SK-N-SH (cell line): ENCODE measurements around the gene HMGCS1. TPM values are rescaled to one million over a fixed set of nuclear protein-coding genes. Genes with fewer than 3 reads are reported as not detected.

Experiments used
- CTCF ChIA-PET: fragments of 300-600, 350-600 bp; formaldehyde crosslinking; extraction: SDS; loops from one replicate; lab custom pipeline; 2021; lab: Yijun Ruan, JAX
- POLR2A ChIA-PET: fragments of 350-600 bp; sonication (Branson Sonifier 250); formaldehyde crosslinking; extraction: SDS; loops from one replicate; lab custom pipeline; 2020; ENCODE audit warnings: antibody characterized with exemption, inconsistent platforms; lab: Yijun Ruan, JAX
- DNase-seq: peaks from one replicate; pipeline ENCODE4 v3.0.0; 2012
- H2AFZ ChIP-seq: fragments of 200-600 bp; sonication (generic); 2 replicates; pipeline ENCODE4 v1.8.1; 2016; ENCODE audit warnings: antibody characterized with exemption, mild to moderate bottlenecking, low read depth
- H3F3A ChIP-seq: fragments of 200-600 bp; sonication (generic); replicated peaks from 2 replicates; pipeline ENCODE3; 2016; ENCODE audit warnings: antibody characterized with exemption, mild to moderate bottlenecking; ENCODE audit not compliant: insufficient read depth
- H3K27ac ChIP-seq, 2 experiments: fragments of 200-500 bp in 1 of 2; fragments of 200-600 bp in 1 of 2; sonication (Bioruptor generic) in 1 of 2; sonication (generic), shearing (Covaris generic) in 1 of 2; 2 replicates each; pipeline versions ENCODE4 v1.5.1 to v1.6.1; 2014 to 2016; ENCODE audit warnings: low read depth in 2 of 2, inconsistent platforms in 1 of 2, low read length in 1 of 2, mild to moderate bottlenecking in 1 of 2, mixed read lengths in 1 of 2
- H3K27me3 ChIP-seq: fragments of 200-600 bp; sonication (generic), shearing (Covaris generic); 2 replicates; pipeline ENCODE4 v1.6.1; 2016; ENCODE audit warnings: mixed run types; ENCODE audit not compliant: insufficient read depth
- H3K36me3 ChIP-seq, 2 experiments: fragments of 200-500 bp in 1 of 2; fragments of 200-600 bp in 1 of 2; sonication (Bioruptor generic) in 1 of 2; sonication (generic) in 1 of 2; replicated peaks in 1 of 2; 2 replicates each; pipeline versions ENCODE3 to v1.5.1; 2014 to 2016; ENCODE audit warnings: low read length in 1 of 2, mild to moderate bottlenecking in 1 of 2; ENCODE audit not compliant: insufficient read depth in 2 of 2, control insufficient read depth in 1 of 2
- H3K4me1 ChIP-seq, 2 experiments: fragments of 200-500 bp in 1 of 2; fragments of 200-600 bp in 1 of 2; sonication (Bioruptor generic) in 1 of 2; sonication (generic), shearing (Covaris generic) in 1 of 2; 2 replicates each; pipeline versions ENCODE4 v1.5.1 to v1.6.1; 2014 to 2016; ENCODE audit warnings: low read depth in 1 of 2, low read length in 1 of 2, mixed run types in 1 of 2; ENCODE audit not compliant: insufficient read depth in 2 of 2, control insufficient read depth in 1 of 2
- H3K4me2 ChIP-seq: fragments of 200-600 bp; sonication (generic), shearing (Covaris generic); 2 replicates; pipeline ENCODE4 v1.6.1; 2017; ENCODE audit warnings: mixed run types
- H3K4me3 ChIP-seq, 2 experiments: fragments of 200-500 bp in 1 of 2; fragments of 200-600 bp in 1 of 2; sonication (Bioruptor generic) in 1 of 2; sonication (generic), shearing (Covaris generic) in 1 of 2; 2 replicates each; pipeline versions ENCODE4 v1.5.1 to v1.8.1; 2014 to 2016; ENCODE audit warnings: low read depth in 2 of 2, inconsistent platforms in 1 of 2, low read length in 1 of 2, mild to moderate bottlenecking in 1 of 2, mixed read lengths in 1 of 2, moderate library complexity in 1 of 2
- H3K79me2 ChIP-seq: fragments of 200-600 bp; sonication (generic); 2 replicates; pipeline ENCODE4 v1.8.1; 2017; ENCODE audit warnings: mild to moderate bottlenecking; ENCODE audit not compliant: insufficient read depth
- H3K9ac ChIP-seq: fragments of 200-600 bp; sonication (generic); 2 replicates; pipeline ENCODE4 v1.6.1; 2017; ENCODE audit warnings: mixed run types
- H3K9me2 ChIP-seq: fragments of 200-600 bp; sonication (generic); 2 replicates; pipeline ENCODE4 v1.6.1; 2017; ENCODE audit warnings: mixed run types
- H3K9me3 ChIP-seq: fragments of 200-600 bp; sonication (generic); 2 replicates; pipeline ENCODE4 v1.6.1; 2017; ENCODE audit warnings: mixed run types, mild to moderate bottlenecking, moderate library complexity
- H4K20me1 ChIP-seq: fragments of 200-600 bp; sonication (generic); 2 replicates; pipeline ENCODE4 v1.6.1; 2017; ENCODE audit warnings: mild to moderate bottlenecking, mixed run types; ENCODE audit not compliant: insufficient read depth
- ELF1 ChIP-seq: IDR thresholded peaks from 2 replicates; pipeline ENCODE4 v1.4.0; 2012
- EZH2phosphoT487 ChIP-seq: fragments of 200-600 bp; sonication (generic); IDR thresholded peaks from 2 replicates; pipeline ENCODE4 v1.6.1; 2017; ENCODE audit warnings: low read depth, mixed run types, mild to moderate bottlenecking, antibody characterized with exemption, moderate library complexity, borderline replicate concordance
- FOSL2 ChIP-seq: IDR thresholded peaks from 2 replicates; pipeline ENCODE4 v1.4.0; 2012; ENCODE audit warnings: low read depth, mild to moderate bottlenecking, moderate library complexity, borderline replicate concordance
- FOXJ3 ChIP-seq: sonication (generic); formaldehyde crosslinking; IDR thresholded peaks from 2 replicates; pipeline ENCODE4 v1.5.1; 2020; ENCODE audit warnings: mild to moderate bottlenecking, missing genetic modification reagents
- FOXM1 ChIP-seq: IDR thresholded peaks from 2 replicates; pipeline ENCODE4 v1.4.0; 2012; ENCODE audit warnings: low read depth, mild to moderate bottlenecking
- GABPA ChIP-seq: IDR thresholded peaks from 2 replicates; pipeline ENCODE4 v1.4.0; 2012; ENCODE audit warnings: low read depth, mild to moderate bottlenecking
- GATA2 ChIP-seq: sonication (generic); formaldehyde crosslinking; IDR thresholded peaks from 2 replicates; pipeline ENCODE4 v1.5.0; 2020; ENCODE audit warnings: mild to moderate bottlenecking, missing genetic modification reagents
- MXI1 ChIP-seq: IDR thresholded peaks from 2 replicates; pipeline ENCODE4 v1.6.1; 2012; ENCODE audit warnings: mild to moderate bottlenecking, low read depth, low read length, improper control_type of control experiment
- NFIC ChIP-seq: IDR thresholded peaks from 2 replicates; pipeline ENCODE4 v1.4.0; 2012; ENCODE audit warnings: borderline replicate concordance
- RCOR1 ChIP-seq: fragments of 150-350 bp; IDR thresholded peaks from 2 replicates; pipeline ENCODE4 v1.6.1; 2017; ENCODE audit warnings: antibody characterized with exemption, low read length
- RFX5 ChIP-seq: IDR thresholded peaks from 2 replicates; pipeline ENCODE4 v1.6.1; 2012; ENCODE audit warnings: mild to moderate bottlenecking, improper control_type of control experiment, low read length
- RXRA ChIP-seq: IDR thresholded peaks from 2 replicates; pipeline ENCODE4 v1.4.0; 2012; ENCODE audit warnings: low read depth, mild to moderate bottlenecking, borderline replicate concordance
- SIN3A ChIP-seq: IDR thresholded peaks from 2 replicates; pipeline ENCODE4 v1.6.1; 2012; ENCODE audit warnings: low read depth, mild to moderate bottlenecking, low read length, moderate library complexity, borderline replicate concordance
- SMC3 ChIP-seq: IDR thresholded peaks from 2 replicates; pipeline ENCODE4 v1.6.1; 2012; ENCODE audit warnings: low read depth, low read length, improper control_type of control experiment
- WGBS: methylation state at CpG from one replicate; pipeline ENCODE4 v1.1.6; 2017; ENCODE audit warnings: low lambda C conversion rate; 5-methylcytosine and 5-hydroxymethylcytosine counted together
- polyA plus RNA-seq, 3 experiments: library from polyadenylated mRNA; depleted of rRNA; stranded (reverse); fragments of >200 nt; gene quantifications; 2 replicates each; pipeline ENCODE4 v1.2.3, GENCODE V29; 2012
- TF ChIP-seq, protein P1 (sequence below): IDR thresholded peaks from 2 replicates; pipeline ENCODE4 v1.4.0; 2012; ENCODE audit warnings: low read depth, borderline replicate concordance
- TF ChIP-seq, protein P2 (sequence below): fragments of 150-350 bp; IDR thresholded peaks from 2 replicates; pipeline ENCODE4 v1.6.1; 2016; ENCODE audit warnings: mild to moderate bottlenecking, low read depth, low read length
- TF ChIP-seq, protein P3 (sequence below): IDR thresholded peaks from 2 replicates; pipeline ENCODE4 v1.6.1; 2012; ENCODE audit warnings: mild to moderate bottlenecking, low read depth, low read length, moderate library complexity
- TF ChIP-seq, protein P4 (sequence below): fragments of 150-350 bp; IDR thresholded peaks from 2 replicates; pipeline ENCODE4 v1.6.1; 2017; ENCODE audit warnings: antibody characterized with exemption, low read length, low read depth, borderline replicate concordance
- TF ChIP-seq, protein P5 (sequence below): IDR thresholded peaks from 2 replicates; pipeline ENCODE4; 2012

The HMGCS1 gene
- polyA plus RNA-seq, 1 of the 3 experiments (the other 2 are of a cell fraction): 8.2 TPM

DNA sequence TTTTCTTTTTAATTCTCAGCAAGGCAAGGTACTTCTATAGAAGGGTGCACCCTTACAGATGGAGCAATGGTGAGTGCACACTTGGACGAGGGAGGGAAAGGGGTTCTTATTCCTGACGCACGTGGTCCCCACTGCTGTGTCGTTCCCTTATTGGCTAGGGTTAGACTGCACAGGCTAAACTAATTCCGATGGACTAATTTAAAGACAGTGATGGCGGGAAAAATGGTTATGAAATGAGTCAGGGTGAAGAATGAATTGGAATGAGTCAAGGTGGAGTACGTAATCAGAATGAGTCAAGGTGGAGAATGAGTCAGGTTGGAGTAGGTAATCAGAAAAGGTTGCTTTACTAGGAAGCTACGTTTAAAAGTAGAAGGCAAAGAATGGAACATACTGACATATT, 2.1 kb upstream of the HMGCS1 start:
- ChIA-PET CTCF (no interaction called here), POLR2A (no interaction called here)

DNA sequence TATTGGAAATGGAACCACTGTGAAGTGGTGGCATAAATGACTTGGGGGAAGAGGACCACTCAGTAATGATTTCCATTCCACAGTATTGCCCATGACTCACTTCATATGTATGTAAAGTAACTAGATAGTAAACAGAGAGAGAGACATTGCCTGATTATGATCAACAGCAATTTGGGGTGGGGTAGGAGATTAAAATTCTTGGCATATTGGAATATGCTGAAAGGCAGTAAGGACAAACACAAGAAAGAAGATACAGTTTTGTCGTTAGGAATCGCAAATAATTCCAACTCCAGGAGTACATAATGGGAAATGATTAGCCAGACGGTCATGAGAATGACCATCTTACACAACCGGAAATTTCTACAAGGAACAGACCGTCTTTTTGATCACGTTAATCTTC, 1.5 kb upstream of the HMGCS1 start:
- peaks cover 34% of the 10 kb centered on the region for H3K79me2 ChIP-seq
- no peak overlapping the region for H3K9ac ChIP-seq
- 88% methylated on average over 6 of the region's 6 CpGs for WGBS
- DNase-seq: no peak
- no peak overlapping the region for H3K4me3 ChIP-seq
- ChIA-PET CTCF (interaction anchor here (4.0 kb wide), 1 partner anchor 75 kb away, joined by 20 read pairs; no protein-coding TSS in a partner anchor), POLR2A (no interaction called here)
- peaks cover 13 to 15% of the 10 kb centered on the region in 2 experiments; a peak in 3 of 4 replicates for H3K4me1 ChIP-seq
- no peak overlapping the region for H2AFZ ChIP-seq
- H4K20me1 ChIP-seq: peaks cover 7% of the 10 kb centered on the region; the same call in 1 of the 2 replicates
- peaks cover 4% of the 10 kb centered on the region; the same call in 1 of the 2 replicates for H3K27me3 ChIP-seq
- no peak overlapping the region; a peak in 1 of 4 replicates for H3K27ac ChIP-seq
- no peak overlapping the region for H3K4me2 ChIP-seq
- no peaks in the 10 kb centered on the region for H3K9me2 ChIP-seq
- H3K36me3 ChIP-seq: peaks cover 2 to 7% of the 10 kb centered on the region in 2 experiments
- no peaks in the 10 kb centered on the region for H3F3A ChIP-seq
- no peaks in the 10 kb centered on the region for H3K9me3 ChIP-seq
- TF ChIP-seq, protein P1, sequence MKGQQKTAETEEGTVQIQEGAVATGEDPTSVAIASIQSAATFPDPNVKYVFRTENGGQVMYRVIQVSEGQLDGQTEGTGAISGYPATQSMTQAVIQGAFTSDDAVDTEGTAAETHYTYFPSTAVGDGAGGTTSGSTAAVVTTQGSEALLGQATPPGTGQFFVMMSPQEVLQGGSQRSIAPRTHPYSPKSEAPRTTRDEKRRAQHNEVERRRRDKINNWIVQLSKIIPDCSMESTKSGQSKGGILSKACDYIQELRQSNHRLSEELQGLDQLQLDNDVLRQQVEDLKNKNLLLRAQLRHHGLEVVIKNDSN: no peak
- TF ChIP-seq SIN3A (no peak), EZH2phosphoT487 (no peak), ELF1 (no peak), SMC3 (no peak), NFIC (no peak), RCOR1 (no peak), RXRA (no peak), RFX5 (no peak), GABPA (no peak), GATA2 (CRISPR knock-in tag) (no peak), FOXM1 (no peak)
- TF ChIP-seq, protein P2, sequence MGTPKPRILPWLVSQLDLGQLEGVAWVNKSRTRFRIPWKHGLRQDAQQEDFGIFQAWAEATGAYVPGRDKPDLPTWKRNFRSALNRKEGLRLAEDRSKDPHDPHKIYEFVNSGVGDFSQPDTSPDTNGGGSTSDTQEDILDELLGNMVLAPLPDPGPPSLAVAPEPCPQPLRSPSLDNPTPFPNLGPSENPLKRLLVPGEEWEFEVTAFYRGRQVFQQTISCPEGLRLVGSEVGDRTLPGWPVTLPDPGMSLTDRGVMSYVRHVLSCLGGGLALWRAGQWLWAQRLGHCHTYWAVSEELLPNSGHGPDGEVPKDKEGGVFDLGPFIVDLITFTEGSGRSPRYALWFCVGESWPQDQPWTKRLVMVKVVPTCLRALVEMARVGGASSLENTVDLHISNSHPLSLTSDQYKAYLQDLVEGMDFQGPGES: no peak
- TF ChIP-seq, protein P3, sequence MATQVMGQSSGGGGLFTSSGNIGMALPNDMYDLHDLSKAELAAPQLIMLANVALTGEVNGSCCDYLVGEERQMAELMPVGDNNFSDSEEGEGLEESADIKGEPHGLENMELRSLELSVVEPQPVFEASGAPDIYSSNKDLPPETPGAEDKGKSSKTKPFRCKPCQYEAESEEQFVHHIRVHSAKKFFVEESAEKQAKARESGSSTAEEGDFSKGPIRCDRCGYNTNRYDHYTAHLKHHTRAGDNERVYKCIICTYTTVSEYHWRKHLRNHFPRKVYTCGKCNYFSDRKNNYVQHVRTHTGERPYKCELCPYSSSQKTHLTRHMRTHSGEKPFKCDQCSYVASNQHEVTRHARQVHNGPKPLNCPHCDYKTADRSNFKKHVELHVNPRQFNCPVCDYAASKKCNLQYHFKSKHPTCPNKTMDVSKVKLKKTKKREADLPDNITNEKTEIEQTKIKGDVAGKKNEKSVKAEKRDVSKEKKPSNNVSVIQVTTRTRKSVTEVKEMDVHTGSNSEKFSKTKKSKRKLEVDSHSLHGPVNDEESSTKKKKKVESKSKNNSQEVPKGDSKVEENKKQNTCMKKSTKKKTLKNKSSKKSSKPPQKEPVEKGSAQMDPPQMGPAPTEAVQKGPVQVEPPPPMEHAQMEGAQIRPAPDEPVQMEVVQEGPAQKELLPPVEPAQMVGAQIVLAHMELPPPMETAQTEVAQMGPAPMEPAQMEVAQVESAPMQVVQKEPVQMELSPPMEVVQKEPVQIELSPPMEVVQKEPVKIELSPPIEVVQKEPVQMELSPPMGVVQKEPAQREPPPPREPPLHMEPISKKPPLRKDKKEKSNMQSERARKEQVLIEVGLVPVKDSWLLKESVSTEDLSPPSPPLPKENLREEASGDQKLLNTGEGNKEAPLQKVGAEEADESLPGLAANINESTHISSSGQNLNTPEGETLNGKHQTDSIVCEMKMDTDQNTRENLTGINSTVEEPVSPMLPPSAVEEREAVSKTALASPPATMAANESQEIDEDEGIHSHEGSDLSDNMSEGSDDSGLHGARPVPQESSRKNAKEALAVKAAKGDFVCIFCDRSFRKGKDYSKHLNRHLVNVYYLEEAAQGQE: no peak
- TF ChIP-seq, protein P4, sequence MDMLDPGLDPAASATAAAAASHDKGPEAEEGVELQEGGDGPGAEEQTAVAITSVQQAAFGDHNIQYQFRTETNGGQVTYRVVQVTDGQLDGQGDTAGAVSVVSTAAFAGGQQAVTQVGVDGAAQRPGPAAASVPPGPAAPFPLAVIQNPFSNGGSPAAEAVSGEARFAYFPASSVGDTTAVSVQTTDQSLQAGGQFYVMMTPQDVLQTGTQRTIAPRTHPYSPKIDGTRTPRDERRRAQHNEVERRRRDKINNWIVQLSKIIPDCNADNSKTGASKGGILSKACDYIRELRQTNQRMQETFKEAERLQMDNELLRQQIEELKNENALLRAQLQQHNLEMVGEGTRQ: no peak
- TF ChIP-seq, protein P5, sequence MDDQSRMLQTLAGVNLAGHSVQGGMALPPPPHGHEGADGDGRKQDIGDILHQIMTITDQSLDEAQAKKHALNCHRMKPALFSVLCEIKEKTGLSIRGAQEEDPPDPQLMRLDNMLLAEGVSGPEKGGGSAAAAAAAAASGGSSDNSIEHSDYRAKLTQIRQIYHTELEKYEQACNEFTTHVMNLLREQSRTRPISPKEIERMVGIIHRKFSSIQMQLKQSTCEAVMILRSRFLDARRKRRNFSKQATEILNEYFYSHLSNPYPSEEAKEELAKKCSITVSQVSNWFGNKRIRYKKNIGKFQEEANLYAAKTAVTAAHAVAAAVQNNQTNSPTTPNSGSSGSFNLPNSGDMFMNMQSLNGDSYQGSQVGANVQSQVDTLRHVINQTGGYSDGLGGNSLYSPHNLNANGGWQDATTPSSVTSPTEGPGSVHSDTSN: no peak

More for the DNA sequence above, 2.1 kb upstream of the HMGCS1 start:
- Histone ChIP-seq H3K4me1 (peaks cover 13 to 14% of the 10 kb centered on the region in 2 experiments; a peak in 3 of 4 replicates), H3K79me2 (peaks cover 28% of the 10 kb centered on the region), H3K9ac (no peak overlapping the region), H3K4me3 (no peak overlapping the region), H3F3A (no peaks in the 10 kb centered on the region), H3K9me2 (no peaks in the 10 kb centered on the region), H3K27me3 (peaks cover 4% of the 10 kb centered on the region; the same call in 1 of the 2 replicates), H3K9me3 (no peaks in the 10 kb centered on the region), H2AFZ (no peak overlapping the region), H3K27ac (no peak overlapping the region), H4K20me1 (peaks cover 7% of the 10 kb centered on the region; the same call in 1 of the 2 replicates), H3K4me2 (no peak overlapping the region), H3K36me3 (peaks cover 1 to 7% of the 10 kb centered on the region in 2 experiments)
- WGBS: 67% methylated on average over 8 of the region's 8 CpGs
- TF ChIP-seq RFX5 (no peak), MXI1 (no peak), FOXJ3 (CRISPR knock-in tag) (no peak), FOSL2 (peak; percentile 14; the same call in 1 of the 2 replicates)
- DNase-seq: no peak
